K562 (cell line): Measurements from ENCODE around the gene ERBB3. TPM values are rescaled to one million over a fixed set of nuclear protein-coding genes. Genes with fewer than 3 reads are reported as not detected.

Experiments used
- ARHGAP35 ChIP-seq: fragments of 450-650 bp; IDR thresholded peaks from 2 replicates; pipeline ENCODE4 v1.6.1; 2018; ENCODE audit not compliant: partially characterized antibody
- CREB3L1 ChIP-seq: fragments of 450-650 bp; IDR thresholded peaks from 2 replicates; pipeline ENCODE4 v1.6.1; 2014; ENCODE audit warnings: low read depth, mild to moderate bottlenecking, moderate library complexity, borderline replicate concordance
- DNMT1 ChIP-seq: fragments of 450-650 bp; IDR thresholded peaks from 2 replicates; pipeline ENCODE4 v1.6.1; 2016; ENCODE audit warnings: antibody characterized with exemption, mild to moderate bottlenecking
- E2F1 ChIP-seq: sonication (generic); formaldehyde crosslinking; IDR thresholded peaks from 2 replicates; pipeline ENCODE4 v1.8.1; 2023; ENCODE audit warnings: mild to moderate bottlenecking, missing genetic modification reagents, moderate library complexity
- E2F3 ChIP-seq: fragments of 250-450 bp; sonication (Bioruptor Pico); IDR thresholded peaks from 2 replicates; pipeline ENCODE4 v1.4.0; 2020; ENCODE audit warnings: mild to moderate bottlenecking
- ELF1 ChIP-seq: fragments of 200-800 bp; sonication (Bioruptor generic); IDR thresholded peaks from 2 replicates; pipeline ENCODE4 v1.6.1; 2016; ENCODE audit warnings: missing genetic modification characterization, missing compliant biosample characterization
- ETV6 ChIP-seq, 3 experiments: fragments of 150-350 bp in 1 of 3; sonication (generic) in 1 of 3; formaldehyde crosslinking in 1 of 3; IDR thresholded peaks; 2 replicates each; pipeline versions ENCODE4 v1.6.1 to v1.8.0; 2014 to 2022; ENCODE audit warnings: borderline replicate concordance in 2 of 3, low read depth in 2 of 3, antibody characterized with exemption in 1 of 3, low read length in 1 of 3, mild to moderate bottlenecking in 1 of 3, missing genetic modification reagents in 1 of 3
- FOSL1 ChIP-seq: fragments of 200-800 bp; sonication (Bioruptor generic); conservative IDR thresholded peaks from 2 replicates; pipeline ENCODE4 v1.6.1; 2016; ENCODE audit warnings: missing genetic modification characterization, missing compliant biosample characterization
- FOXA1 ChIP-seq: fragments of 450-650 bp; IDR thresholded peaks from 2 replicates; pipeline ENCODE4 v1.6.1; 2016; ENCODE audit warnings: mild to moderate bottlenecking, borderline replicate concordance
- GABPB2 ChIP-seq: fragments of 250-450 bp; sonication (Bioruptor Pico); conservative IDR thresholded peaks from 2 replicates; pipeline ENCODE4 v1.5.1; 2021; ENCODE audit warnings: mild to moderate bottlenecking
- GTF2E2 ChIP-seq: fragments of 200-800 bp; sonication (Bioruptor generic); IDR thresholded peaks from 2 replicates; pipeline ENCODE4 v1.6.1; 2016; ENCODE audit warnings: missing genetic modification characterization, missing compliant biosample characterization
- HDAC6 ChIP-seq: IDR thresholded peaks from 2 replicates; pipeline ENCODE4 v1.6.1; 2012; ENCODE audit warnings: low read depth, mild to moderate bottlenecking, control low read depth, inconsistent platforms, low read length, moderate library complexity
- MECOM ChIP-seq: fragments of 250-450 bp; sonication (Bioruptor Pico); IDR thresholded peaks from 2 replicates; pipeline ENCODE4 v1.8.0; 2022; ENCODE audit warnings: inconsistent platforms
- PHF21A ChIP-seq: fragments of 450-650 bp; IDR thresholded peaks from 2 replicates; pipeline ENCODE4 v1.6.1; 2017; ENCODE audit warnings: low read depth, borderline replicate concordance
- PPARD ChIP-seq: fragments of 250-450 bp; sonication (Bioruptor Pico); IDR thresholded peaks from 2 replicates; pipeline ENCODE4 v1.8.0; 2022; ENCODE audit warnings: inconsistent platforms, mild to moderate bottlenecking, moderate library complexity
- SPI1 ChIP-seq: IDR thresholded peaks from 2 replicates; pipeline ENCODE4 v1.6.1; 2011; ENCODE audit warnings: low read depth, low read length, control low read depth, borderline replicate concordance
- ZFP91 ChIP-seq: sonication (generic); formaldehyde crosslinking; IDR thresholded peaks from 2 replicates; pipeline ENCODE4 v1.8.0; 2022; ENCODE audit warnings: mild to moderate bottlenecking, missing genetic modification reagents
- ZNF121 ChIP-seq: sonication (generic); formaldehyde crosslinking; conservative IDR thresholded peaks from 2 replicates; pipeline ENCODE4 v1.8.0; 2022; ENCODE audit warnings: missing genetic modification reagents
- ZNF165 ChIP-seq: fragments of 250-450 bp; sonication (Bioruptor Pico); IDR thresholded peaks from 2 replicates; pipeline ENCODE4 v1.4.0; 2020; ENCODE audit warnings: borderline replicate concordance
- ZNF507 ChIP-seq: conservative IDR thresholded peaks from 2 replicates; pipeline ENCODE4 v1.6.1; 2017; ENCODE audit warnings: missing genetic modification characterization, missing compliant biosample characterization
- ZNF766 ChIP-seq: fragments of 200-800 bp; sonication (Bioruptor generic); conservative IDR thresholded peaks from 2 replicates; pipeline ENCODE4 v1.6.1; 2016; ENCODE audit warnings: missing genetic modification characterization, missing compliant biosample characterization
- ZZZ3 ChIP-seq: fragments of 450-650 bp; IDR thresholded peaks from 2 replicates; pipeline ENCODE4 v1.6.1; 2016; ENCODE audit warnings: antibody characterized with exemption, mild to moderate bottlenecking, moderate library complexity
- polyA plus RNA-seq, 8 experiments: library from polyadenylated mRNA; depleted of rRNA in 4 of 8; stranded (reverse) in 5 of 8; unstranded in 3 of 8; fragments of >200 nt; fragmentation: Nextera tagmentation in 2 of 8; fragmentation: Illumina TruSeq in 1 of 8; extraction: Ambion mirVana in 2 of 8; extraction: Trizol in 1 of 8; gene quantifications; 2 replicates each; pipeline versions ENCODE4 v1.2.1 to v1.2.3, GENCODE V29; 2011 to 2014; ENCODE audit warnings: inconsistent platforms in 1 of 8, missing spikeins in 1 of 8
- total RNA-seq, 7 experiments: library from RNA; depleted of rRNA in 6 of 7; stranded (reverse); fragments of >200 nt in 6 of 7; fragmentation: Illumina TruSeq in 2 of 7; extraction: Trizol in 2 of 7; gene quantifications; 2 replicates each; pipeline versions ENCODE4 v1.2.1 to v1.2.3, GENCODE V29; 2011 to 2021; ENCODE audit warnings: low replicate concordance in 1 of 7
- TF ChIP-seq, protein P1 (sequence below): fragments of 450-650 bp; IDR thresholded peaks from 2 replicates; pipeline ENCODE4 v1.6.1; 2016; ENCODE audit warnings: missing biosample characterization, missing genetic modification characterization
- TF ChIP-seq, protein P2 (sequence below): sonication (generic); formaldehyde crosslinking; IDR thresholded peaks from 2 replicates; pipeline ENCODE4 v1.8.0; 2022; ENCODE audit warnings: mild to moderate bottlenecking, missing genetic modification reagents

Gene ERBB3
- total and polyA plus RNA-seq, 9 of the 15 experiments (the other 6 are each of a cell fraction or from before 2014, with no cell fraction given), result 1.5 to 5.4 (median 3.8) TPM

- no peak for TF ChIP-seq ZNF165 (CRISPR knock-in tag)
- no peak for TF ChIP-seq PHF21A
- no peak for TF ChIP-seq CREB3L1
- TF ChIP-seq, protein P1, sequence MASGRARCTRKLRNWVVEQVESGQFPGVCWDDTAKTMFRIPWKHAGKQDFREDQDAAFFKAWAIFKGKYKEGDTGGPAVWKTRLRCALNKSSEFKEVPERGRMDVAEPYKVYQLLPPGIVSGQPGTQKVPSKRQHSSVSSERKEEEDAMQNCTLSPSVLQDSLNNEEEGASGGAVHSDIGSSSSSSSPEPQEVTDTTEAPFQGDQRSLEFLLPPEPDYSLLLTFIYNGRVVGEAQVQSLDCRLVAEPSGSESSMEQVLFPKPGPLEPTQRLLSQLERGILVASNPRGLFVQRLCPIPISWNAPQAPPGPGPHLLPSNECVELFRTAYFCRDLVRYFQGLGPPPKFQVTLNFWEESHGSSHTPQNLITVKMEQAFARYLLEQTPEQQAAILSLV, result 0 out of 2 replicates have a peak, but pooled peaks have one; percentile 2
- TF ChIP-seq FOXA1, result peak; percentile 88
- peak in 1 of 2 experiments; percentile 88; a peak in 2 of 4 replicates for TF ChIP-seq ETV6 (IDR thresholded peaks at IDR 0.05; ENCODE audit: borderline replicate concordance in 1 of 2, low read depth in 2 of 2, low read length in 1 of 2)
- TF ChIP-seq ETV6 (CRISPR knock-in tag; IDR thresholded peaks at IDR 0.05; ENCODE audit: borderline replicate concordance), result no peak
- TF ChIP-seq FOSL1 (tag), result peak; percentile 43
- TF ChIP-seq GTF2E2 (tag), result peak; percentile 81
- TF ChIP-seq ELF1 (tag), result no peak
- no peak for TF ChIP-seq E2F1 (CRISPR knock-in tag)
- no peak for TF ChIP-seq E2F3 (CRISPR knock-in tag)
- TF ChIP-seq ZZZ3, result no peak
- TF ChIP-seq ZNF766 (CRISPR knock-in tag), result peak; percentile 84
- TF ChIP-seq ZNF121, result no peak
- TF ChIP-seq, protein P2, sequence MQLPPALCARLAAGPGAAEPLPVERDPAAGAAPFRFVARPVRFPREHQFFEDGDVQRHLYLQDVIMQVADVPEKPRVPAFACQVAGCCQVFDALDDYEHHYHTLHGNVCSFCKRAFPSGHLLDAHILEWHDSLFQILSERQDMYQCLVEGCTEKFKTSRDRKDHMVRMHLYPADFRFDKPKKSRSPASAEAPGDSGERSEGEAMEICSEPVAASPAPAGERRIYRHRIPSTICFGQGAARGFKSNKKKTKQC, result no peak
- no peak for TF ChIP-seq HDAC6
- no peak for TF ChIP-seq ZFP91 (CRISPR knock-in tag)
- TF ChIP-seq GABPB2, result no peak
- no peak for TF ChIP-seq ARHGAP35
- no peak for TF ChIP-seq ZNF507 (tag)
- peak; percentile 58; the same call in 1 of the 2 replicates for TF ChIP-seq MECOM (CRISPR knock-in tag)
- TF ChIP-seq SPI1, result peak; percentile 87
- no peak for TF ChIP-seq DNMT1
- no peak for TF ChIP-seq PPARD (CRISPR knock-in tag)
Measured at GRCh38 chr12:56126732-56127239, 46.8 kb downstream of the ERBB3 start (continued).
